GM12891 (cell line): Measurements from ENCODE around the gene KIF6.

Experiments
- DNase-seq: peaks from one replicate; pipeline ENCODE4 v3.0.0; 2011; ENCODE audit warnings: low spot score; ENCODE audit not compliant: insufficient read length
- FAIRE-seq: peaks from 2 replicates; lab custom pipeline; 2011; peaks lifted over from hg19 to GRCh38; lab: Jason Lieb, UNC
- PAX5 ChIP-seq: IDR thresholded peaks from 2 replicates; pipeline ENCODE4 v1.6.1; 2011; ENCODE audit warnings: low read length, moderate library complexity, mild to moderate bottlenecking; ENCODE audit not compliant: insufficient read depth, severe bottlenecking
- POLR2A ChIP-seq: IDR thresholded peaks from 2 replicates; pipeline ENCODE4 v1.6.1; 2011; ENCODE audit warnings: low read depth, low read length, control low read depth
- POLR2AphosphoS5 ChIP-seq: IDR thresholded peaks from 2 replicates; pipeline ENCODE4 v1.6.1; 2011; ENCODE audit warnings: low read depth, low read length, control low read depth
- POU2F2 ChIP-seq: IDR thresholded peaks from 2 replicates; pipeline ENCODE4 v1.6.1; 2011; ENCODE audit warnings: low read depth, mild to moderate bottlenecking, control low read depth, low read length, moderate library complexity
- SPI1 ChIP-seq: IDR thresholded peaks from 2 replicates; pipeline ENCODE4 v1.6.1; 2011; ENCODE audit warnings: low read depth, low read length, control low read depth
- TAF1 ChIP-seq: IDR thresholded peaks from 2 replicates; pipeline ENCODE4 v1.6.1; 2011; ENCODE audit warnings: low read depth, low read length, control low read depth

Gene KIF6

DNA sequence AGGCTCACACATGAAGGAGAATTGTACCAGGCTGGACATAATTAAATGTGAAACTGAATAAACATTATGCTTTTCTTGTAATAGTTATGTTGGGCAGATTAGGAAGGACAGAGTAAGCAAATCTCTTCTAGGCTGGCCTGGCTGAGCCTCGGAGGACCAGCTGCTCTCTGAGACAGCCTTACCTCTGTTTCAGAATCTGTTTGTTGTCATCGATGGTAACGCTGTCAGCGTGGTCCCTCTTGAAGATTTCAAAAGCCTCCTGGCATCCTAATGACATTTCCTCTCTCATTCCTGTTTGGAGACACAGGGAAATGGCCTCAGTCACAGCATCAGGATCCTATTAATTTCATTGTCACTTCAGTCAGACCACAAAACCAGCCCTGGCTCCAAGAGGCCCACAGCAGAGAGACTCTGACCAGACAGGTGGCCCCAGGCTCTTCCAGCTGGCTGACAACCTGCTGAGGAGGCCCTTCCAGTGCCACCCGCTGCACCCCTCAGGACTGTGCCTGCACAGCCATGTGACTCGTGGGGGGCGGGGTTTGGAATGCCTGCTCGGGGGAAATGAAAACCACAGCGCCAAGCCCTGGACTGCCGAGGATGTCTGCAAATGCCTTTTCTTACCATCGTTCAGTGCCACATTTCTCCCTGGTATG, 294.2 kb downstream of the KIF6 start:
- DNase-seq (no peak), FAIRE-seq (no peak)
- TF ChIP-seq TAF1 (no peak), POU2F2 (no peak), POLR2AphosphoS5 (no peak)

DNA sequence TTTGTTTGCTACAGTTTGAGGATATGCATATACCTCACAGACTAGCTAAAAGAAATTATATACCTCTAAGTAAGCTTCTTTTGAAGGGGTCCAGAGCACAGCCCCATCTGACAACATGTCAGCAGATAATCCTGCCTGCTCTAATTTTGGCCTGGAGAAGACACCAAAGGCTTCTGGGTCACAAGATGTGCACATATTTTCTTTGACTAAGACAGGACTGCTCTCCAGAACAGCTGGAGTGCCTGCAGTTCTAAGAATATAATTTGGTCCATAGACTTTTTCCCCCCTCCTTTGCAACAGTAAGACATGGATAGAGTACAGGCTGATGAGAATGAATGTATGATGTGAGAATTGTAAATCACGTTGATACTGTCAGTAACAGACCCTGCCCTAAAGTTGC, 294.8 kb downstream of the KIF6 start:
- DNase-seq, result no peak
- TF ChIP-seq POLR2A (no peak), POU2F2 (no peak), PAX5 (no peak), POLR2AphosphoS5 (no peak), TAF1 (no peak), SPI1 (no peak)
- FAIRE-seq, result no peak

GRCh38 chr6:39428816-39429215, 296.4 kb downstream of the KIF6 start:
- DNase-seq, result no peak
- FAIRE-seq, result no peak
- TF ChIP-seq POLR2A (no peak), POU2F2 (no peak), POLR2AphosphoS5 (no peak), PAX5 (no peak), SPI1 (no peak), TAF1 (no peak)

GRCh38 chr6:39428152-39428551, 297.1 kb downstream of the KIF6 start:
- TF ChIP-seq POLR2A (no peak), PAX5 (no peak), SPI1 (no peak), POLR2AphosphoS5 (no peak), TAF1 (no peak), POU2F2 (no peak)
- FAIRE-seq (no peak), DNase-seq (no peak)

GRCh38 chr6:39426073-39426456, 299.1 kb downstream of the KIF6 start:
- TF ChIP-seq SPI1, result no peak
- no peak for TF ChIP-seq POLR2AphosphoS5
- no peak for TF ChIP-seq PAX5
- TF ChIP-seq POU2F2, result no peak
- no peak for TF ChIP-seq POLR2A
- no peak for TF ChIP-seq TAF1
- no peak for FAIRE-seq
- no peak for DNase-seq

DNA sequence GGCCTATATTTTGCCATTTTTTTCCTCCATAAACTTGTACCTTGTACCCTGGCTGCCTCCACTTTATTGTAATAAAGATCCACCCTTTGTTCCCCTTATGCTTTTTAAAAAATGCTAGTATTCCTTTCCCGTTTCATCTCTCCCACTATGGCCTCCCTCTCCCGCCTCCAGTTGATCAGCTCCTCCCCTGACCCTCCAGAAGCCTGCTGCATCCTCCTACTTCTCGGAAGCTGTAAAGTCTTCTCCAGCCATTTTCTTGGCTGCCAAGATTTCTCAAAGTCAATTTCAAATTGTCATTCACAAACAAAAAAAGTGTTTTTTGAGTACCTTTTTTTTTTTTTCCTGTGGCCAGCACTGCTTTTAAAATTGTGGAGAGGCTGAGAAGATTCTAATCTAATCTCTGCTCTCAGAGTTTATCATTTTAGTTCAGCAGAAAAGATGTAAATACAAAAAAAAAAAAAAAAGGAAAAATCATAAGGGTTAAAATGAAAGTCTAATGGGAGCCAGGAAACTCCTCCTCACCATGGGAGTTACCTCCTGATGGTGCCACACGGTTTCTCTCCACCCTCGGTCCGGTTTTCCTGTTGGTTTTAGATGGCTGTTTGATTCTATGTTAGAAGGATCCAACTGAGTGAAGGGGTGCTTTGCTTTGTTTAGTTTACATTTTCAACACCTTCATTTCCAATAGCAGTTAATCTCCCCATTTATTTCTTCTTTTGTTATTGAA, 299.7 kb downstream of the KIF6 start:
- TF ChIP-seq POLR2AphosphoS5, result no peak
- no peak for TF ChIP-seq POLR2A
- no peak for TF ChIP-seq SPI1
- no peak for TF ChIP-seq POU2F2
- no peak for TF ChIP-seq TAF1
- TF ChIP-seq PAX5, result no peak
- DNase-seq (no peak), FAIRE-seq (no peak)

DNA sequence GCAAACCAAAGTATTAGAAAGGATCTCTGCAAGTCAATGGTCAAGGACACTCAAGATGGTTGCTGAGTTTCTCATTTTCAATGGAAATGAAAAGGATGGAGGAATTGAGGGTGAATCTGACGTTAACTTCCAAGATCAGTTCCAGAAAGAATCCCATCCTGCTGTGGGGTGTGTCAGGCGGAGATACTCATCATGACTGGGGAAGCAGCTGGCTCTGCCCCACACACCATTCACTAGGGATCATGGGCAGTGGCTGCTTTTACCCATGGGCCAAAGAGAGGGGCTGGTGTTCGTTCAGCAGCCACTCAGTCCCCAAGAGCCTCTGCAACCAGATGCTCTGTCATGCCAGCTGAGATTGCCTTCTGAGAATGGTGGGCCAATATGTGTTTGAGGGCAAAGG, 300.4 kb downstream of the KIF6 start:
- DNase-seq (no peak), FAIRE-seq (no peak)
- TF ChIP-seq SPI1 (no peak), TAF1 (no peak), POLR2A (no peak)

DNA sequence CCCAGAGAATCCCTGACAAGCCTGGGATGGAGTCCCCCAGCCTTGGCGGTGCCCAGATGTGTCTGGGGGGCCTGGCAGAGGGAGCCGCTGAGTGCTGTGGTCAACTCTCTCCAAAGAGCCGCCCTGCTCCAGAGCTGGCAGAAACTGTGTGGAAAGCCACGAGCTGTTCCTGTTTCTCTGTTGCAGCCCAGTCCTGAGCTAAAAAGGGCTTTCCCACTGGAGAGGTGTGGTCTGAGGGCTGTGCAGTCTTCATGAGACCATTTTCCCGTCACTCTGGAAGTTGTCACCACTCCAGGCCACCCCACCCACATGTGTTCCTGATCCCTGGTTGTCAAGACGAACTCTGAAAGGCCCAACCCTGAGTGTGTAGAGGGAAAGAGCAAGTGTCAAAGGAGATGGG, 303.0 kb downstream of the KIF6 start:
- FAIRE-seq (no peak), DNase-seq (no peak)
- TF ChIP-seq POLR2AphosphoS5, result no peak
- TF ChIP-seq TAF1, result no peak
- no peak for TF ChIP-seq PAX5
- no peak for TF ChIP-seq POU2F2
- TF ChIP-seq POLR2A, result no peak
- no peak for TF ChIP-seq SPI1

DNA sequence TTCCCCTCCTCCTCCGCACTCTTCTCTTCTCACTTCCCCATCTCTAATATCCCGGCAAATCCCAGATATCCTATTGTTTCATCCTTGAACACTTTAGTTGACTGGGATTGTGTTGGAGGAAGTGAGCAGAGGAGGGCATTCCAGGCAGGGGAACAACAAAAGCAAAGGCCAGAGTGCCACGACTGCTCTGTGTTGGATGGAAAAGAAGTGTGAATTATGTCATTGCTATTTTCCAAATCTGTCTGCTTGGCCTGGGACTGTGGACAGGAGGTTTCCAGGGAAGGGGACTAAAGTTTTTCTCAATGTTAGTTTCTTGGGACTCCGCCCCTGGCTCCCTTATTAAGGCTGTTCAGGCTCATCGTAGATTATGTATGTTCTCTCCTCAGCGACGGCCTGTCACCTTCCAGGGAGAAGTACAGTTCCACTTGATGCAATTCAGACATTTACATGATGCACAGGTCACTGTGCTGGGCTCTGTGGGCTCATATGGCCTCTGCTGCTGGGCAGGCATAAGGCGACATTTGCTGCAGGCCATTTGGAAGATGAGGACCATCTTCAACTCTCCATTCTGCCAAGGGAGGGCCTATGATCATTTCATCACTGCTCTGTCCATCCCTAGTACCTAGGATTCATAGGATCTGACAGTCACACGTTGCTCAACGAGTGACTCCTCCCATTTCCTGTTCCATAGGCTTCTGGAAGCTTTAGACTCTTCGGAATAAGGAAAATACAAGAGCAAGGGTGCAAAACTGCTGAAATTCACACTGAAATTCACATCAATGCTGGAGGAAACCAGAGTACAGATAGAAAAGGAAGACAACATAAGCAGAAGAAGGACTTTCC, 303.6 kb downstream of the KIF6 start:
- no peak for FAIRE-seq
- no peak for DNase-seq
- no peak for TF ChIP-seq SPI1
- TF ChIP-seq POLR2AphosphoS5, result no peak
- TF ChIP-seq TAF1, result no peak
- no peak for TF ChIP-seq POU2F2
- no peak for TF ChIP-seq POLR2A
- no peak for TF ChIP-seq PAX5
